HG03097 (cell line): ENCODE measurements around the gene WWTR1.
A peak's percentile ranks its signal among the peaks of the same experiment; 100 is the strongest.

ENCODE experiments used
- ATAC-seq: cut with Tn5 transposase; IDR thresholded peaks from one replicate; pipeline ENCODE4 v1.9.1; 2021; ENCODE audit not compliant: unreplicated experiment, low FRiP score

WWTR1 gene

DNA sequence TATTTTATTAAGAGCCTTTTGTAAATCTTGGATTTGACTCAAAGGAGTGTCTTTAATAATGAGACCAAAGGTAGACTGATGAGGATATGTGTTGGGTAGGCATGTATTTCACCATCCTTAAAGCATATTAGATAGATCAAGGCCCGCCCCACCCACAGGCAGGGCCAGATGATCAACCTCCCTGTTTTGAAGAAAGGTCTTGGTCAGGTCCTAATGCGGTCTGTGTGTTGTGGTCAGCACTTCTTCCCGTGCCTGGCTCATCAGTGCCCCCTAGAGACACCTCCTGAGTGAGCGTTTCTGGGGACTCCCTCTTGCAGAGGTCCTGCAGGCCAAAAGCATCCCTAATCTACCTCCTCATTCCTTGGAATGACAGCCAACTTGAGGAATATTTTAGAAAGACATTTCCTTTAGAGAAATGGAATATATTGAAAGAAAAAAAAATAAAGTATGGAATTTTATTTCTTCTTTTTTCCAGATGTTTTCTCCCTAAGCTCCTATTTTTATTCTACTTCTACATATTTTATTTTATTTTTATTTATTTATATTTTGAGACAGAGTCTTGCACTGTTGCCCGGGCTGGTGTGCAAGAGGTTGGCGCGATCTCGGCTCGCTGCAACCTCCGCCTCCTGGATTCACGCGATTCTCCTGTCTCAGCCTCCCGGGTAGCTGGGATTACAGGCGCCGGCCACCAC is 177.4 kb downstream of the WWTR1 start:
- peak; percentile 93 for ATAC-seq

GRCh38 chr3:149479621-149480325 is 178.1 kb downstream of the WWTR1 start:
- no peak for ATAC-seq

DNA sequence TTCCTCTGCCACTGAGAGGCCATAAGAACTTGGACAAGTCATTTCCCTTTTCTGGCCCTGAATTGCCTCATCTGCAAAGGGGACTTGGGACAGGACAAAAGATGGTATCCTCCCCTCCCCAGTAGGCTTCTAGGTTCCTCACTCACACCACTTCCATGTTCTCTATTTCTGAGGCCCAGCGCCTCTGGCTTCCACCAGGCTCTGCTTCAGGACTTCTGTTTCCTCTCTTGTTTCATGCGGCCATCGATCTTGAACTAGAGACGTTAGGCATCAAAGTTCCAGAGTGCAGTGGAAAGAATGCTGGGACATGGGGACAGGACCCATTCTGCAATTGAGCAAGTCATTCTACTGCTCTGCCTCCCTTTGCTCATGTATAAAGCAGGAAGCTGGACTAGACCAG is 181.6 kb downstream of the WWTR1 start:
- no peak for ATAC-seq

DNA sequence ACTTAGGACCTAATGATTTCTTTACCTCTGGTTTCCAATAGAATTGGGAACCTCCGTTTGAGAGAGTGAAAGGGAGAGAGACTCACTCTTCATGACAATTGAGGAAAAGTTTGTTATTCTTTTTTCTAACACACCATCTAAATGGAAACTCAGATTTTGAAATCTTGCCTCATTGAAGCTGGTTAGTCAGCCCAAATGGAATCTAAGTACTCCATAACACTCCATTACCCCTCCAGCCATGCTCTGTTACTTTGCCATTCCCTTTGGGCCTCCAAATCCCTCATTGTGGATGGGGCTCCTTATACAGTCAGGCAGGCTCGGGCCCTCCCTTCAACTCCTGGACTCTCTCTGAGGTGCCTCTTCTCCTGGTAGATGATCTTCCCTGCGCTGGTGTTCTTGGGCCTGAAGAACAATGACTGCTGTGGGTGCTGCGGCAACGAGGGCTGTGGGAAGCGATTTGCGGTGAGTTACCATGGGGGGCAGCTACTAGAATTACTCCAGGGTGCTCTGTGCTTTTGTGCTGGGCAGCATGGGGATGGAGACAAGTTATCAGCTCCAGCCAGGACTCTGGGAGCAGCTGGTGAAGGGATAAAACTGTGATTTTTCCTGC is 182.3 kb downstream of the WWTR1 start:
- ATAC-seq: no peak

DNA sequence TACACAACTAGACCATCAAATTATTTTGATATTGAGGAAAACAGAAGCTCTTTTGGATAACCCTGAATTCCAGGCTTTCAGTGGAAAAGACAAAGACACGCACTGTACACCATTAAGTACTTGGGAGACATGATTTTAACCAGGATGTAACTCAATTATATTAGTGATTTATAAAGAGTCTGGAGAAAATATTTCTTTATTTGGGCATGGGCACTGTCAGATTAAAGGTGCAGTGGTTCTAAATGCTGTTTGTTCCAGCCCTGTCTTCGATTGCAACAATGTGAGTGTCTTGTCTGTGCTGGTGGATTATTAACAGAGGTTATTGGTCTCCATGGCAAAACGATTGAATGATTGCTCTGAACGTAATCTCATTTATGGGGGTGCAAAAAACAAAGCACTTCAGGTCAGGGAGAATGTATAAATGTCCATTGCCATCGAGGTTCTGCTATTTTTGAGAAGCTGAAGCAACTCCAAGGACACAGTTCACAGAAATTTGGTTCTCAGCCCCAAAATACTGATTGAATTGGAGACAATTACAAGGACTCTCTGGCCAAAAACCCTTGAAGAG is 183.5 kb downstream of the WWTR1 start, which contains the start of gene TM4SF4:
Gene TM4SF4, plus strand, starts transcription at position 448 of the 568 bp plus-strand sequence. CDS start 181 bp downstream, outside the sequence.
- no peak for ATAC-seq

DNA sequence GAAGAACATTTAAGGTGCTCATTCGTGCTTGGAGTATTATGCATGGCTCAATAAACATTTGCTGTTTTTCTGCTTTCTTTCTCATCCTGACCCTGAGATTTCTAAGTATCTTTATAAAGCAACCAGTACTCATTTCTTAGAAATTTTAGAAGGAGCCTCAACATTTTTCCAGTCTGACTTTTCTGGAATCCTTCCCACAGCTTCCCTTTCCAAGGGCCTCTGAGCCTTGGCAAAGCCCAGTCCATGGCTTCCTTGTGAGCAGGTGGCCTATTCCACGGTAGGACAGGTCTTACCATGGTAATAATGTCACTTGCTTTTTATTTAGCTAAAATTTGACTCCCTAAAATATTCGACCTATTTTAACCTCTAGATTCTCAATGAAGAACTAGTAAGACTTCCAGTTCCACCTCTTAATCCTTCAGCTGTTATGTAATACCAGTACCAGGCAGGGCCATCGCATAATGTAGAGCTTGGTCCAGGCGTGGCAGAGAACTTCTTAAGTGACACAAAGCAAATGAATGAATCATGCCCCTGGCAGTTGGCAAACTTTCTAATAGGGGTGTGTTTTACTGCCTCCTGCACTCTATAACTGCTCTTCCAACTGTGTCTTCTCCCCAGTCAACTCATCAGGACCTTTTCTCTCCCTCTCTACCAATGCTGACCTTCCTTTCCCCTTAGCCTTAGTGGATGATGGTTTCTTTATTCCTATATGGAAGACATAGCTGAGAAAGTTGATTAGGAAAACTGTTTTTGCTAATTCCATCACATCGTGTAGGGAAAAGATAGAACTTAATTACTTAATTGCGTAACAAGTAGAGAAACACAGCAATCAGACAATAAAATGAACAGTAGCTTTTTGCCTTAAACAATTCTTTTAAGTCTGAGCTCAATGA is 184.2 kb downstream of the WWTR1 start:
- no peak for ATAC-seq

GRCh38 chr3:149472030-149472797 is 185.6 kb downstream of the WWTR1 start:
- no peak for ATAC-seq

DNA sequence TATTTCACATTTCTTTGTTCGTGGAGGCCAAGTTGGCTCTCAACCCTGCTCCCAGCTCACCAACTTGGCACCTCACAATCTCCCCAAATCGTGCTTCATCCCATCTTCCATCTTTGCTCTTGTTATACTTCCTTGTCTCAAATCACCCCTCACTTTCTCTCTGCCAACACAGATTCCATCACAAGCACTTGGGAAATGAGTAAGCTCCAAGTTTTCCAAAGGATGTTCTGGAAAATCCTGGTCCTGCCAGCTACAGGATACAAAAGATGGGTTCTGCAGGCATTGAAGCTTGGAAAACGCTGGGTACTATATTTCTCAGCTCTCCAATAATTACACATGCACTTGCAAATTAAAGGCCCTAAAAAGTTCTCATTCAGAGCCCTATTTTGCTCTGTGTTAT is 187.4 kb downstream of the WWTR1 start:
- no peak for ATAC-seq

DNA sequence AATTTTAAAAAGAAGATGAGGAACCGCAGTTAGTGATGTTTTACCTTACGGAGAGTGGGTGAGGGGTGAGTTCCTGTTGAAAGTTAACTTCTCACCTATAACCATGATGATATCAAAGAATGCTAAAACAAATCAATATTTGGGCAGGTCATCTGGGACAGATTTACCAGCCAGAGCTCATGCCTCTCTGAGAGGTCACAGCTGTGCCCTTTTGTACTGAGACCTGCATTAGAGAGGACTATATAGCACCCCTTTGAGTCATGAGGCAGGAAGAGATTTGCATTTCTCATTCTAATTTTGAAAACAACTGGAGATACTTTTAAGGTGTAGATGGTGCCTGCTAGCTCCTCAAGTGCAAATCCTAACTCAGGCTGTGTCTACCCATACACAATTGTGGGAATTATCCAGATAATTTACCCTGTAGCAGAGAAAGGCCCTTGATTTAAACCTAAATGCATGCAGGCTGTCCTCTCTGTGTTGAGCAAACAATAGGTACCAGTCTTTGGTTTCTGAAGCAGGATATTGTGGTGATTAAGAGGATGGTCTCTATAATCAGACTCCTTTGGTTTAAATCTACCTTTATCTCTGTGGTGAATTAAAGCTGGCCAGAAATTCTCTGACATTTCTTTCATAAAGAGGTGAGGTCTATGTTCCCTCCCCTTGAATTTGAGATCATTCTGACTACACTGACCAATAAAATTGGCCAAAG is 189.2 kb downstream of the WWTR1 start:
- no peak for ATAC-seq
